NCI-H524 (cell line): ENCODE data around the gene TWIST2.

Experiments used
- DNase-seq, 2 experiments: peaks; one replicate each; lab custom pipeline; 2025; lab: John Stamatoyannopoulos, UW

Gene TWIST2

GRCh38 chr2:238890131-238890530 lies 42.2 kb downstream of the TWIST2 start:
- no peak for DNase-seq

GRCh38 chr2:238890618-238891456 lies 43.0 kb downstream of the TWIST2 start:
- no peak for DNase-seq

GRCh38 chr2:238891457-238892203 lies 43.7 kb downstream of the TWIST2 start:
- no peak for DNase-seq

- no peak for DNase-seq
Observed at GRCh38 chr2:238892204-238892500, 44.3 kb downstream of the TWIST2 start.

GRCh38 chr2:238892796-238893195 lies 44.9 kb downstream of the TWIST2 start:
- no peak for DNase-seq

- no peak for DNase-seq
Observed at GRCh38 chr2:238893349-238894000, 45.6 kb downstream of the TWIST2 start.

GRCh38 chr2:238894226-238894949 lies 46.5 kb downstream of the TWIST2 start:
- no peak for DNase-seq

- DNase-seq = no peak
Observed at GRCh38 chr2:238894950-238895298, 47.0 kb downstream of the TWIST2 start.

GRCh38 chr2:238895361-238895882 lies 47.5 kb downstream of the TWIST2 start:
- no peak for DNase-seq

GRCh38 chr2:238895891-238896600 lies 48.2 kb downstream of the TWIST2 start:
- no peak for DNase-seq

GRCh38 chr2:238896641-238897040 lies 48.8 kb downstream of the TWIST2 start:
- no peak for DNase-seq

GRCh38 chr2:238897122-238897880 lies 49.4 kb downstream of the TWIST2 start:
- DNase-seq = no peak

- DNase-seq = peak in 1 of 2 experiments; percentile 64
Observed at GRCh38 chr2:238897911-238898311, 50.0 kb downstream of the TWIST2 start.

GRCh38 chr2:238898534-238899281 lies 50.8 kb downstream of the TWIST2 start:
- DNase-seq = no peak

- DNase-seq = no peak
Observed at GRCh38 chr2:238899386-238899785, 51.5 kb downstream of the TWIST2 start.

GRCh38 chr2:238900511-238900910 lies 52.6 kb downstream of the TWIST2 start:
- no peak for DNase-seq

- no peak for DNase-seq
Observed at GRCh38 chr2:238901461-238902057, 53.7 kb downstream of the TWIST2 start.

- DNase-seq = no peak
Observed at GRCh38 chr2:238902285-238902684, 54.4 kb downstream of the TWIST2 start.

GRCh38 chr2:238903141-238903540 lies 55.3 kb downstream of the TWIST2 start:
- DNase-seq = no peak

GRCh38 chr2:238904177-238904576 lies 56.3 kb downstream of the TWIST2 start:
- DNase-seq = no peak
